ENCODE data around the gene ALX3. TPM values are rescaled to one million over a fixed set of nuclear protein-coding genes. Genes with fewer than 3 reads are reported as not detected.

ALX3 gene
- total and polyA plus RNA-seq, 2 of the 4 experiments (the other 2 are of a cell fraction): not detected

- in situ Hi-C loops (cut with MboI; ENCODE audit: low sequenced_read_pairs) (no loop called here), dilution Hi-C loops (cut with HindIII; ENCODE audit: low sequenced_read_pairs, unreplicated experiment) (no loop called here), intact Hi-C loops (cut with micrococcal nuclease) (no loop called here)
- no TSS peak for BruUV-seq (replicated peaks)
- Histone ChIP-seq H3K9me3 (ENCODE audit: control insufficient read depth, insufficient read depth, low read length) (no peaks in the 10 kb centered on the region; the same call in 1 of the 2 replicates), H2AFZ (replicated peaks; ENCODE audit: low read length, poor library complexity) (no peak overlapping the region), H3K14ac (replicated peaks; ENCODE audit: low read depth, low read length) (no peak overlapping the region), H3K4me2 (ENCODE audit: low read depth, low read length) (no peak overlapping the region), H3K36me3 (ENCODE audit: control insufficient read depth, insufficient read depth, low read length) (no peaks in the 10 kb centered on the region), H2BK20ac (ENCODE audit: low read depth, low read length) (no peak overlapping the region), H2AK9ac (replicated peaks; ENCODE audit: low read depth, low read length, poor library complexity) (no peak overlapping the region), H3K9me1 (ENCODE audit: insufficient read depth, low read length) (no peaks in the 10 kb centered on the region), H2BK15ac (ENCODE audit: low read depth, low read length) (no peak overlapping the region), H3K9ac (ENCODE audit: low read depth, low read length) (no peak overlapping the region), H3K79me1 (ENCODE audit: low read depth in 1 of 2, low read length in 2 of 2) (no peaks in the 10 kb centered on the region), H3K4ac (ENCODE audit: low read depth, low read length) (no peak overlapping the region), H2AK5ac (ENCODE audit: low read depth, low read length) (no peak overlapping the region), H4K8ac (ENCODE audit: low read depth in 2 of 2, low read length in 2 of 2) (no peak overlapping the region), H3K27me3 (ENCODE audit: control insufficient read depth, insufficient read depth, low read length) (peaks cover 21% of the 10 kb centered on the region), H2BK120ac (ENCODE audit: low read depth, low read length) (no peak overlapping the region), H3K27ac (ENCODE audit: insufficient read depth, low read length) (no peak overlapping the region), H4K20me1 (ENCODE audit: insufficient read depth, low read length) (no peaks in the 10 kb centered on the region), H3K4me1 (ENCODE audit: control insufficient read depth, insufficient read depth, low read length) (no peaks in the 10 kb centered on the region), H3K56ac (ENCODE audit: extremely low read depth, insufficient read depth, low read length) (no peak overlapping the region), H3K23ac (ENCODE audit: low read depth, low read length) (no peak overlapping the region), H4K5ac (ENCODE audit: low read depth, low read length) (no peak overlapping the region), H2BK5ac (ENCODE audit: low read depth, low read length, poor library complexity, severe bottlenecking) (no peak overlapping the region), H3K18ac (ENCODE audit: low read depth, low read length) (no peak overlapping the region), H4K91ac (ENCODE audit: insufficient read depth, low read depth, low read length) (no peak overlapping the region), H3K4me3 (ENCODE audit: insufficient read depth, low read depth, low read length) (no peak overlapping the region)
- no peak for ATAC-seq (ENCODE audit: low read depth)
- TF ChIP-seq POLR2A (IDR thresholded peaks at IDR 0.05; ENCODE audit: low read depth, low read length) (no peak), RCOR1 (IDR thresholded peaks at IDR 0.05; ENCODE audit: insufficient replicate concordance, low read length) (no peak), NFE2L2 (IDR thresholded peaks at IDR 0.05; ENCODE audit: low read depth, low read length) (no peak), MAFK (IDR thresholded peaks at IDR 0.05; ENCODE audit: low read depth, low read length) (no peak), USF2 (IDR thresholded peaks at IDR 0.05; ENCODE audit: low read depth, low read length) (no peak), RAD21 (IDR thresholded peaks at IDR 0.05; ENCODE audit: low read length) (no peak), FOS (IDR thresholded peaks at IDR 0.05; ENCODE audit: low read depth, low read length) (no peak), RFX5 (IDR thresholded peaks at IDR 0.05; ENCODE audit: low read depth, low read length) (no peak), MAZ (IDR thresholded peaks at IDR 0.05; ENCODE audit: borderline replicate concordance, low read depth, low read length) (no peak), MXI1 (IDR thresholded peaks at IDR 0.05; ENCODE audit: borderline replicate concordance, low read depth, low read length) (no peak), SMC3 (IDR thresholded peaks at IDR 0.05; ENCODE audit: low read depth, low read length) (no peak), BHLHE40 (IDR thresholded peaks at IDR 0.05; ENCODE audit: low read depth, low read length) (no peak), CEBPB (IDR thresholded peaks at IDR 0.05; ENCODE audit: low read depth, low read length) (no peak), CHD1 (IDR thresholded peaks at IDR 0.05; ENCODE audit: low read depth, low read length) (no peak), ELK1 (IDR thresholded peaks at IDR 0.05; ENCODE audit: borderline replicate concordance, low read depth, low read length) (no peak)
- TF ChIP-seq, protein P1, sequence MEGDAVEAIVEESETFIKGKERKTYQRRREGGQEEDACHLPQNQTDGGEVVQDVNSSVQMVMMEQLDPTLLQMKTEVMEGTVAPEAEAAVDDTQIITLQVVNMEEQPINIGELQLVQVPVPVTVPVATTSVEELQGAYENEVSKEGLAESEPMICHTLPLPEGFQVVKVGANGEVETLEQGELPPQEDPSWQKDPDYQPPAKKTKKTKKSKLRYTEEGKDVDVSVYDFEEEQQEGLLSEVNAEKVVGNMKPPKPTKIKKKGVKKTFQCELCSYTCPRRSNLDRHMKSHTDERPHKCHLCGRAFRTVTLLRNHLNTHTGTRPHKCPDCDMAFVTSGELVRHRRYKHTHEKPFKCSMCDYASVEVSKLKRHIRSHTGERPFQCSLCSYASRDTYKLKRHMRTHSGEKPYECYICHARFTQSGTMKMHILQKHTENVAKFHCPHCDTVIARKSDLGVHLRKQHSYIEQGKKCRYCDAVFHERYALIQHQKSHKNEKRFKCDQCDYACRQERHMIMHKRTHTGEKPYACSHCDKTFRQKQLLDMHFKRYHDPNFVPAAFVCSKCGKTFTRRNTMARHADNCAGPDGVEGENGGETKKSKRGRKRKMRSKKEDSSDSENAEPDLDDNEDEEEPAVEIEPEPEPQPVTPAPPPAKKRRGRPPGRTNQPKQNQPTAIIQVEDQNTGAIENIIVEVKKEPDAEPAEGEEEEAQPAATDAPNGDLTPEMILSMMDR (conservative IDR thresholded peaks at IDR 0.05; ENCODE audit: low read depth, low read length): no peak
- no peak for DNase-seq
- ChIA-PET POLR2A (ENCODE audit: unreplicated experiment) (no interaction called here), CTCF (no interaction called here)
- WGBS, 2 experiments (ENCODE audit: extremely low coverage in 2 of 2, insufficient read length in 1 of 2): 100% methylated on average over 1 of the region's 3 CpGs; no CpG with 5 or more reads in 1 of the 2 experiments
Measured at GRCh38 chr1:110119843-110120242, 49.4 kb upstream of the ALX3 start.
